MCF 10A (cell line): ENCODE data around the gene BRICD5. TPM values are rescaled to one million over a fixed set of nuclear protein-coding genes. Genes with fewer than 3 reads are reported as not detected.
"Not testable (repeated sequence)": the region's sequence is repeated elsewhere in the genome, so short reads cannot be mapped to it uniquely, and the experiment has no call there.

Experiments
- BruUV-seq: library from RNA; stranded (reverse); fragments of 400-500 nt; replicated peaks from 2 replicates; lab custom pipeline; 2021; lab: Mats Ljungman, UMichigan
- CTCF ChIA-PET: fragments of 300-600 bp; sonication (Branson Sonifier 250); formaldehyde crosslinking; extraction: SDS; loops from one replicate; lab custom pipeline; 2021; ENCODE audit warnings: antibody characterized with exemption, inconsistent platforms; lab: Yijun Ruan, JAX
- POLR2A ChIA-PET: fragments of 300-600, 350-650 bp; sonication (Branson Sonifier 250); formaldehyde crosslinking; extraction: SDS; loops from one replicate; lab custom pipeline; 2020; ENCODE audit warnings: antibody characterized with exemption, inconsistent platforms; lab: Yijun Ruan, JAX
- DNase-seq: peaks from one replicate; pipeline ENCODE4 v3.0.0-alpha.2; 2018; ENCODE audit not compliant: unreplicated experiment
- H3K27ac Mint-ChIP-seq: one replicate; pipeline ENCODE4 v1.8.0; 2022; ENCODE audit warnings: mild to moderate bottlenecking, low read depth, mixed read lengths; ENCODE audit not compliant: unreplicated experiment
- H3K27me3 Mint-ChIP-seq: one replicate; pipeline ENCODE4 v1.8.0; 2022; ENCODE audit warnings: mixed read lengths; ENCODE audit not compliant: insufficient read depth, unreplicated experiment
- H3K36me3 Mint-ChIP-seq: one replicate; pipeline ENCODE4 v1.8.0; 2022; ENCODE audit warnings: mild to moderate bottlenecking, moderate library complexity, mixed read lengths; ENCODE audit not compliant: insufficient read depth, unreplicated experiment
- H3K4me1 Mint-ChIP-seq: one replicate; pipeline ENCODE4 v1.8.0; 2022; ENCODE audit warnings: mixed read lengths; ENCODE audit not compliant: insufficient read depth, unreplicated experiment
- H3K4me3 Mint-ChIP-seq: one replicate; pipeline ENCODE4 v1.8.0; 2022; ENCODE audit warnings: mild to moderate bottlenecking, moderate library complexity, mixed read lengths; ENCODE audit not compliant: unreplicated experiment
- H3K9me3 Mint-ChIP-seq: one replicate; pipeline ENCODE4 v1.8.0; 2022; ENCODE audit warnings: mixed read lengths; ENCODE audit not compliant: unreplicated experiment
- intact Hi-C: fragments of 100-400 bp; cut with micrococcal nuclease; formaldehyde crosslinking; loops from 2 replicates; pipeline ENCODE4 v1.14.1; 2022
- total RNA-seq: library from RNA; stranded (reverse); gene quantifications from 2 replicates; pipeline ENCODE4 v1.2.3, GENCODE V29; 2022
- TF ChIP-seq, protein P1 (sequence below): fragments of 200-600 bp; IDR thresholded peaks from one replicate; pipeline ENCODE4 v1.8.0; 2022; ENCODE audit warnings: antibody characterized with exemption, mild to moderate bottlenecking; ENCODE audit not compliant: unreplicated experiment

BRICD5 gene
- total RNA-seq, 1 experiment from 2014 or later = 4.6 TPM

DNA sequence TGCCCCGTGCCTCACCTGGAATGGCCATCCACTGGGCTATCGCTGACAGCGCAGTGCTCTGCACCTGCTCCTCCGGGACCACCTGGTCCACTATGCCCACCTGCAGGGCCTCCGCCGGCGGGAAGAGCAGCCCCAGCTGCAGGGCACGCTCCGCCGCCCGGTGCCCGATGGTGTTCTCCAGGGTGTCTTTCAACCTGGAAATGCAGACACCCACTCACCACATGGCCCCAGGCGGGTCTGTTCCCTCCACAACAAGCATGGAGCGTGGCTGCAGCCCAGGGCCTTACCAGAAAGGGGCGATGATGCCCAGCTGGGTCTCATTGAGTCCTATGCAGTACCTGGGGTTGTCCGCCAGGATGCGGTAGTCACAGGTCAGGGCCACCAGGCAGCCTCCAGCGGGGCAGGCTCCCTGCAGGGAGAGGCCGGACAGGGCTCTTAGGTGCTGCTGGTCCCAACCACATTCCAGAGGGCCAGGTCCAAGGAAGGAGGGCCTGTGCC lies 32.4 kb upstream of the BRICD5 start:
- TF ChIP-seq, protein P1, sequence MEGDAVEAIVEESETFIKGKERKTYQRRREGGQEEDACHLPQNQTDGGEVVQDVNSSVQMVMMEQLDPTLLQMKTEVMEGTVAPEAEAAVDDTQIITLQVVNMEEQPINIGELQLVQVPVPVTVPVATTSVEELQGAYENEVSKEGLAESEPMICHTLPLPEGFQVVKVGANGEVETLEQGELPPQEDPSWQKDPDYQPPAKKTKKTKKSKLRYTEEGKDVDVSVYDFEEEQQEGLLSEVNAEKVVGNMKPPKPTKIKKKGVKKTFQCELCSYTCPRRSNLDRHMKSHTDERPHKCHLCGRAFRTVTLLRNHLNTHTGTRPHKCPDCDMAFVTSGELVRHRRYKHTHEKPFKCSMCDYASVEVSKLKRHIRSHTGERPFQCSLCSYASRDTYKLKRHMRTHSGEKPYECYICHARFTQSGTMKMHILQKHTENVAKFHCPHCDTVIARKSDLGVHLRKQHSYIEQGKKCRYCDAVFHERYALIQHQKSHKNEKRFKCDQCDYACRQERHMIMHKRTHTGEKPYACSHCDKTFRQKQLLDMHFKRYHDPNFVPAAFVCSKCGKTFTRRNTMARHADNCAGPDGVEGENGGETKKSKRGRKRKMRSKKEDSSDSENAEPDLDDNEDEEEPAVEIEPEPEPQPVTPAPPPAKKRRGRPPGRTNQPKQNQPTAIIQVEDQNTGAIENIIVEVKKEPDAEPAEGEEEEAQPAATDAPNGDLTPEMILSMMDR = no peak
- Mint-ChIP-seq H3K4me1 (peaks cover 5% of the 10 kb centered on the region), H3K36me3 (peaks cover 63% of the 10 kb centered on the region), H3K9me3 (no peaks in the 10 kb centered on the region), H3K4me3 (no peak overlapping the region), H3K27me3 (no peaks in the 10 kb centered on the region), H3K27ac (no peak overlapping the region)
- no TSS peak for BruUV-seq
- POLR2A ChIA-PET = interaction anchor here (0.8 kb wide), 1 partner anchor 8 kb away, joined by 6 read pairs; the partner anchor contains the start of gene ECI1
- CTCF ChIA-PET = no interaction called here
- no peak for DNase-seq
- intact Hi-C loops = no loop called here

DNA sequence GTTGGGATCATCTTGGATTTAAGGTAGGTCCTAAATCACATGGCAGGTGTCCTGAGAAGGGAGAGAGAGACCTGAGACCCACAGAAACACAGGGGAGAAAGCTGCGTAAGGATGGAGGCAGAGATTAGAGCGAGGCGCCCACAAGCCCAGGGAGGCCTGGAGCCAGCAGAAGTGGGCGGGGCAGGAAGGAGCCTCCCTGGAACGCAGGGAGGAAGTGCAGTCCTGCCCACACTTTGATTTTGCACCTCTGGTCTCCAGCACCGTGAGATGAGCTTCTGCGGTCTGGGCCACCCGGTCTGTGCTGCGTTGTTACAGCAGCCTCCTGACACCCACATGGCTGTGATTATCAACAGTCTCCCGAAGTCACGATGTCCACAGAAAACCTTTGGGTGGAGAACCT lies 31.9 kb upstream of the BRICD5 start:
- DNase-seq = no peak
- Mint-ChIP-seq H3K27me3 (no peaks in the 10 kb centered on the region), H3K36me3 (peaks cover 65% of the 10 kb centered on the region), H3K4me1 (peaks cover 5% of the 10 kb centered on the region), H3K9me3 (no peaks in the 10 kb centered on the region), H3K4me3 (no peak overlapping the region), H3K27ac (no peak overlapping the region)
- BruUV-seq = no TSS peak
- POLR2A ChIA-PET = interaction anchor here (0.8 kb wide), 1 partner anchor 9 kb away, joined by 6 read pairs; the partner anchor contains the start of gene ECI1
- intact Hi-C loops = no loop called here
- CTCF ChIA-PET = interaction anchor here (0.7 kb wide), 1 partner anchor 87 kb away, joined by 3 read pairs; the partner anchor contains the start of gene TRAF7
- TF ChIP-seq, protein P1 = no peak

DNA sequence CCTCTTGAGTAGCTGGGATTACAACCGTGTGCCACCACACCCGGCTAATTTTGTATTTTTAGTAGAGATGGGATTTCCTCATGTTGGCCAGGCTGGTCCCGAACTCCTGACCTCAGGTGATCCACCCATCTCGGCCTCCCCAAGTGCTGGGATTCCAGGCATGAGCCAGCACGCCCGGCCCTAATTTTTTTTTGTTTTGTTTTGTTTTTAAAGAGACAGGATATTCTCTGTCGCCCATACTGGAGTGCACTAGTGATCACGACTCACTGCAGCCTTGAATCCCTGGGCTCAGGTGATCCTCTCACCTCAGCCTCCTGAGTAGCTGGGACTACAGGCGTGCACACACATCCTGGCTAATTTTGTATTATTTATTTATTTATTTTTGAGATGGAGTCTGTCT lies 29.7 kb upstream of the BRICD5 start:
- H3K4me1 Mint-ChIP-seq, H3K27me3 Mint-ChIP-seq, BruUV-seq, H3K27ac Mint-ChIP-seq, DNase-seq, intact Hi-C loops, H3K9me3 Mint-ChIP-seq, H3K4me3 Mint-ChIP-seq: not testable (repeated sequence)
- CTCF ChIA-PET = interaction anchor here (1.5 kb wide), 1 partner anchor 11 kb away, joined by 6 read pairs; the partner anchor contains the start of gene ECI1
- peaks cover 69% of the 10 kb centered on the region for H3K36me3 Mint-ChIP-seq
- POLR2A ChIA-PET = interaction anchor here (0.7 to 2.7 kb wide), 2 partner anchors 11 to 275 kb away, joined by 3 to 13 read pairs; partner anchors contain the start of gene ECI1

DNA sequence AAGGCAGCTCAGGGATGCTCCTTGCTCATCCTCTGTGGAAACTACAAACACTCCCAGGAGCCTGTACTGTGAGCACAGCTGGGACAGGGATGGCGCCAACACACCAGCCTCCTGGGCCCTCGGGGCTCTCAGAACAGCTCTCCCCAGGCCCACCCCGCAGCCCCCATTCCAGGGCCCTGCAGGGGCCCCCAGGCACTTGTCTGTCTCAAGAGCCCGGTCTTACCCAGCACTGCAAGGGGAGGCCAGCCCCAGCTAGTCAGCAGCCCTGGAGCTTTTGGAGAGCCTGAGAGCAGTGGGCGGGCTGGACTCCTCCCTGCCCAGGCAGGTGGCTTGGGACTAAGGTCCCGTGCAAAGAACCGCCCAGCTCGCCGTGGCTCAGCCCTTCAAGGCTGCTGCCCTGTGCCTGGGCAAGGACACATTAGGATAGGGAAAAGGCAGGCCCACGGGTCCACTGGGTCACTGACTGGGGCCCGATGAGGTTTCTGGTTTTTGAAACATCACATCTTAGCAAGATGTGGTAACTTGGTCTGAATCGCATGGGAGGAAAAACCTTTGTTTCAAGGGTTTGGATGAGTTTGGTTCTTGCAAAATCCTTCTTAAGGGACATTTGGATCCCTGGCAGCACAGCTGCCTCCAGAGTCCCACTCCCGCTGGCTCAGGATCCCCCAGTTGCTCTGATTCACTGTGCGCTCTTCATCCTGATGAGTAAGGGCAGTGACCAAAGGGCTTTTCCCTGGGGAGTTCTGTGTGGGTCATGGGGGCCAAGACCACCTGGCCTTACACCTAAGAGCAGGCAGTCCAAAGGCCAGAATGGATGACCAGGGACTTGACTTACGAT lies 28.4 kb upstream of the BRICD5 start:
- intact Hi-C loops = no loop called here
- no peak overlapping the region for H3K4me3 Mint-ChIP-seq
- POLR2A ChIA-PET = interaction anchor here (0.7 to 1.6 kb wide), 4 partner anchors 9 to 255 kb away, joined by 3 to 15 read pairs (median 3); partner anchors contain the start of genes ECI1 and GFER
- TF ChIP-seq, protein P1 = no peak
- CTCF ChIA-PET = interaction anchor here (0.5 to 0.6 kb wide), 2 partner anchors 99 to 279 kb away, joined by 3 read pairs; no protein-coding TSS in a partner anchor
- peaks cover 5% of the 10 kb centered on the region for H3K4me1 Mint-ChIP-seq
- no peaks in the 10 kb centered on the region for H3K9me3 Mint-ChIP-seq
- H3K27me3 Mint-ChIP-seq = no peaks in the 10 kb centered on the region
- DNase-seq = no peak
- BruUV-seq = no TSS peak
- no peak overlapping the region for H3K27ac Mint-ChIP-seq
- H3K36me3 Mint-ChIP-seq = peaks cover 71% of the 10 kb centered on the region
